Endothelial cell of umbilical vein (primary cell): ENCODE measurements around the gene ZBTB7C. TPM values are rescaled to one million over a fixed set of nuclear protein-coding genes. Genes with fewer than 3 reads are reported as not detected.

Experiments
- BruUV-seq: library from RNA; stranded (reverse); fragments of 400-500 nt; replicated peaks from 2 replicates; lab custom pipeline; 2021; lab: Mats Ljungman, UMichigan
- CTCF ChIA-PET: fragments of 300-600, 350-600 bp; sonication (Branson Sonifier 250); formaldehyde crosslinking; loops from one replicate; lab custom pipeline; 2021; ENCODE audit warnings: antibody characterized with exemption, inconsistent platforms; lab: Charles Lee
- POLR2A ChIA-PET: fragments of 300-600, 350-600 bp; sonication (Branson Sonifier 250); formaldehyde crosslinking; loops from one replicate; lab custom pipeline; 2021; ENCODE audit warnings: antibody characterized with exemption, inconsistent platforms; lab: Charles Lee
- DNase-seq: peaks from one replicate; pipeline ENCODE4 v3.0.0-alpha.2; 2011; ENCODE audit warnings: low read depth, low spot score
- FAIRE-seq: peaks from 2 replicates; lab custom pipeline; 2011; peaks lifted over from hg19 to GRCh38; lab: Jason Lieb, UNC
- H2AFZ ChIP-seq: 2 replicates; pipeline ENCODE4 v1.6.0; 2012; ENCODE audit warnings: low read depth, low read length, control low read depth, inconsistent platforms
- H3K27ac ChIP-seq: 2 replicates; pipeline ENCODE4 v1.5.1; 2011; ENCODE audit warnings: low read depth, mild to moderate bottlenecking, control low read depth, low read length, moderate library complexity; ENCODE audit not compliant: insufficient read depth
- H3K27me3 ChIP-seq, 2 experiments: 2 replicates each; pipeline versions ENCODE4 v1.6.0 to v1.6.1; 2011; ENCODE audit warnings: low read length in 2 of 2, mixed read lengths in 1 of 2; ENCODE audit not compliant: control insufficient read depth in 2 of 2, insufficient read depth in 2 of 2
- H3K36me3 ChIP-seq, 2 experiments: 2 replicates in 1 of 2; 3 replicates in 1 of 2; pipeline ENCODE4 v1.5.1; 2011; ENCODE audit warnings: low read length in 2 of 2, mild to moderate bottlenecking in 1 of 2, moderate library complexity in 1 of 2; ENCODE audit not compliant: control insufficient read depth in 2 of 2, insufficient read depth in 2 of 2; ENCODE audit errors: extremely low read depth in 1 of 2
- H3K4me1 ChIP-seq: 3 replicates; pipeline ENCODE4 v1.5.1; 2011; ENCODE audit warnings: mild to moderate bottlenecking, low read length; ENCODE audit not compliant: control insufficient read depth, insufficient read depth; ENCODE audit errors: extremely low read depth
- H3K4me2 ChIP-seq: 2 replicates; pipeline ENCODE4 v1.6.1; 2011; ENCODE audit warnings: low read length, control low read depth, mixed read lengths; ENCODE audit not compliant: insufficient read depth
- H3K4me3 ChIP-seq, 3 experiments: fragments of 200-600 bp in 1 of 3; sonication (generic), shearing (Covaris generic) in 1 of 3; replicated peaks in 1 of 3; 2 replicates each; pipeline ENCODE4 v1.5.1; 2011 to 2016; ENCODE audit warnings: control low read depth in 3 of 3, low read length in 3 of 3, mild to moderate bottlenecking in 2 of 3, inconsistent platforms in 1 of 3, low read depth in 1 of 3, moderate library complexity in 1 of 3; ENCODE audit not compliant: insufficient read depth in 1 of 3
- H3K79me2 ChIP-seq: 2 replicates; pipeline ENCODE4 v1.6.0; 2012; ENCODE audit warnings: low read length, inconsistent platforms; ENCODE audit not compliant: control insufficient read depth, insufficient read depth
- H3K9ac ChIP-seq: replicated peaks from 2 replicates; pipeline ENCODE3; 2011; ENCODE audit warnings: low read length, control low read depth; ENCODE audit not compliant: insufficient read depth; ENCODE audit errors: extremely low read depth
- H3K9me1 ChIP-seq: replicated peaks from 3 replicates; pipeline ENCODE4 v1.6.0; 2011; ENCODE audit warnings: mild to moderate bottlenecking, low read length; ENCODE audit not compliant: control insufficient read depth, insufficient read depth; ENCODE audit errors: extremely low read depth
- H3K9me3 ChIP-seq: replicated peaks from 2 replicates; pipeline ENCODE4 v1.5.1; 2012; ENCODE audit warnings: low read length, inconsistent platforms; ENCODE audit not compliant: control insufficient read depth, insufficient read depth
- H4K20me1 ChIP-seq: replicated peaks from 2 replicates; pipeline ENCODE3; 2011; ENCODE audit warnings: mild to moderate bottlenecking, low read length; ENCODE audit not compliant: control insufficient read depth, insufficient read depth; ENCODE audit errors: extremely low read depth
- CTCF ChIP-seq, 2 donors: IDR thresholded peaks; 1 replicate in 1 of 2; 2 replicates in 1 of 2; pipeline ENCODE4 v1.5.1; 2011; ENCODE audit warnings: low read length in 2 of 2, mild to moderate bottlenecking in 2 of 2, moderate library complexity in 2 of 2, control low read depth in 1 of 2, inconsistent platforms in 1 of 2, low read depth in 1 of 2; ENCODE audit not compliant: insufficient read depth in 1 of 2; ENCODE audit errors: extremely low read depth in 1 of 2
- EZH2 ChIP-seq: IDR thresholded peaks from 2 replicates; pipeline ENCODE4 v1.6.1; 2012; ENCODE audit warnings: borderline replicate concordance, low read depth, mild to moderate bottlenecking, moderate library complexity, low read length, inconsistent platforms; ENCODE audit not compliant: severe bottlenecking
- FOS ChIP-seq: IDR thresholded peaks from 2 replicates; pipeline ENCODE4 v1.6.1; 2011; ENCODE audit warnings: mild to moderate bottlenecking, low read length, moderate library complexity, borderline replicate concordance; ENCODE audit not compliant: insufficient read depth
- GATA2 ChIP-seq: IDR thresholded peaks from 2 replicates; pipeline ENCODE4 v1.7.0; 2011; ENCODE audit warnings: low read depth, mild to moderate bottlenecking, moderate library complexity, mixed read lengths, low read length; ENCODE audit not compliant: insufficient read length, insufficient read depth
- JUN ChIP-seq: IDR thresholded peaks from 2 replicates; pipeline ENCODE4 v1.6.1; 2011; ENCODE audit warnings: borderline replicate concordance, low read depth; ENCODE audit not compliant: insufficient read length, insufficient read depth
- MAX ChIP-seq: IDR thresholded peaks from 2 replicates; pipeline ENCODE4 v1.6.1; 2011; ENCODE audit not compliant: insufficient read depth, insufficient read length
- MYC ChIP-seq: IDR thresholded peaks from one replicate; pipeline ENCODE4 v1.6.1; 2011; ENCODE audit warnings: mild to moderate bottlenecking, low read depth, low read length
- POLR2A ChIP-seq: IDR thresholded peaks from 2 replicates; pipeline ENCODE4 v1.6.1; 2012; ENCODE audit warnings: low read depth, mild to moderate bottlenecking, control low read depth, low read length
- POLR2AphosphoS5 ChIP-seq: IDR thresholded peaks from 2 replicates; pipeline ENCODE4 v1.6.1; 2012; ENCODE audit warnings: low read depth, mild to moderate bottlenecking, control low read depth, low read length, moderate library complexity; ENCODE audit not compliant: insufficient read depth
- dilution Hi-C: fragments of 300-500 bp; cut with MboI; formaldehyde crosslinking; loops from one replicate; pipeline ENCODE4 v1.15.0; 2019; ENCODE audit warnings: low sequenced_read_pairs; ENCODE audit not compliant: extremely low pct_ligation_motif_present
- intact Hi-C: fragments of 100-400 bp; cut with micrococcal nuclease; formaldehyde crosslinking; loops from one replicate; pipeline ENCODE4 v1.10.0; 2022
- polyA plus RNA-seq, 4 experiments: library from polyadenylated mRNA; depleted of rRNA in 3 of 4; stranded (reverse) in 3 of 4; unstranded in 1 of 4; fragments of >200 nt; gene quantifications; 2 replicates each; pipeline versions ENCODE4 v1.2.1 to v1.2.3, GENCODE V29; 2011 to 2012; ENCODE audit warnings: missing spikeins in 1 of 4
- total RNA-seq: library from RNA; stranded (reverse); gene quantifications from 2 replicates; pipeline ENCODE4 v1.2.3, GENCODE V29; 2021

Gene ZBTB7C
- total and polyA plus RNA-seq, 2 donors (not counting 3 experiments of a cell fraction or from before 2014, with no cell fraction given) = not detected

GRCh38 chr18:48058486-48058885 lies 350.7 kb downstream of the ZBTB7C start:
- Histone ChIP-seq H4K20me1 (no peaks in the 10 kb centered on the region), H2AFZ (no peak overlapping the region), H3K27me3 (peaks cover 0 to 9% of the 10 kb centered on the region in 2 experiments), H3K9me3 (no peaks in the 10 kb centered on the region), H3K4me3 (no peak overlapping the region), H3K4me2 (no peak overlapping the region), H3K4me1 (no peaks in the 10 kb centered on the region), H3K79me2 (no peaks in the 10 kb centered on the region), H3K27ac (no peak overlapping the region), H3K36me3 (no peaks in the 10 kb centered on the region), H3K9ac (no peak overlapping the region), H3K9me1 (no peaks in the 10 kb centered on the region)
- no peak for DNase-seq
- FAIRE-seq = no peak
- intact Hi-C loops = no loop called here
- POLR2A ChIA-PET = no interaction called here
- BruUV-seq = no TSS peak
- dilution Hi-C loops = no loop called here
- CTCF ChIA-PET = interaction anchor here (0.8 kb wide), 2 partner anchors 20 to 304 kb away, joined by 3 read pairs; no protein-coding TSS in a partner anchor
- TF ChIP-seq POLR2AphosphoS5 = no peak
- no peak for TF ChIP-seq FOS
- TF ChIP-seq JUN = no peak
- TF ChIP-seq POLR2A = no peak
- TF ChIP-seq EZH2 = no peak
- TF ChIP-seq GATA2 = no peak
- no peak for TF ChIP-seq MAX
- TF ChIP-seq CTCF (IDR thresholded peaks at IDR 0.05; ENCODE audit: extremely low read depth in 1 of 2, insufficient read depth in 1 of 2, low read depth in 1 of 2, low read length in 2 of 2) = no peak
- no peak for TF ChIP-seq MYC
